Nephron (organoid): Measurements from ENCODE around the gene PEA15.
A peak's percentile ranks its signal among the peaks of the same experiment; 100 is the strongest.

Experiments
- H3K27ac Mint-ChIP-seq, 3 experiments: 2 replicates each; pipeline ENCODE4 v1.8.0; 2020; ENCODE audit warnings: mixed read lengths in 3 of 3, mild to moderate bottlenecking in 2 of 3, moderate library complexity in 1 of 3
- H3K27me3 Mint-ChIP-seq: 2 replicates; pipeline ENCODE4 v1.8.0; 2021; ENCODE audit warnings: low read depth, mild to moderate bottlenecking, moderate library complexity, mixed read lengths
- H3K36me3 Mint-ChIP-seq: 2 replicates; pipeline ENCODE4 v1.8.0; 2020; ENCODE audit warnings: low read depth, mixed read lengths
- H3K4me1 Mint-ChIP-seq: 2 replicates; pipeline ENCODE4 v1.8.0; 2020; ENCODE audit warnings: mixed read lengths
- H3K4me3 Mint-ChIP-seq, 3 experiments: 2 replicates each; pipeline ENCODE4 v1.8.0; 2020; ENCODE audit warnings: mild to moderate bottlenecking in 3 of 3, mixed read lengths in 3 of 3, moderate library complexity in 2 of 3
- H3K9me3 Mint-ChIP-seq: 2 replicates; pipeline ENCODE4 v1.8.0; 2020; ENCODE audit warnings: mixed read lengths
- TF ChIP-seq, protein P1 (sequence below), 3 experiments: fragments of 200-600 bp; sonication (generic); IDR thresholded peaks; one replicate each; pipeline ENCODE4 v1.5.0; 2021; ENCODE audit warnings: antibody characterized with exemption in 3 of 3; ENCODE audit not compliant: unreplicated experiment in 3 of 3

PEA15 gene

GRCh38 chr1:160159846-160160245 is 45.3 kb upstream of the PEA15 start:
- TF ChIP-seq, protein P1, sequence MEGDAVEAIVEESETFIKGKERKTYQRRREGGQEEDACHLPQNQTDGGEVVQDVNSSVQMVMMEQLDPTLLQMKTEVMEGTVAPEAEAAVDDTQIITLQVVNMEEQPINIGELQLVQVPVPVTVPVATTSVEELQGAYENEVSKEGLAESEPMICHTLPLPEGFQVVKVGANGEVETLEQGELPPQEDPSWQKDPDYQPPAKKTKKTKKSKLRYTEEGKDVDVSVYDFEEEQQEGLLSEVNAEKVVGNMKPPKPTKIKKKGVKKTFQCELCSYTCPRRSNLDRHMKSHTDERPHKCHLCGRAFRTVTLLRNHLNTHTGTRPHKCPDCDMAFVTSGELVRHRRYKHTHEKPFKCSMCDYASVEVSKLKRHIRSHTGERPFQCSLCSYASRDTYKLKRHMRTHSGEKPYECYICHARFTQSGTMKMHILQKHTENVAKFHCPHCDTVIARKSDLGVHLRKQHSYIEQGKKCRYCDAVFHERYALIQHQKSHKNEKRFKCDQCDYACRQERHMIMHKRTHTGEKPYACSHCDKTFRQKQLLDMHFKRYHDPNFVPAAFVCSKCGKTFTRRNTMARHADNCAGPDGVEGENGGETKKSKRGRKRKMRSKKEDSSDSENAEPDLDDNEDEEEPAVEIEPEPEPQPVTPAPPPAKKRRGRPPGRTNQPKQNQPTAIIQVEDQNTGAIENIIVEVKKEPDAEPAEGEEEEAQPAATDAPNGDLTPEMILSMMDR (IDR thresholded peaks at IDR 0.05; ENCODE audit: unreplicated experiment in 3 of 3): no peak
- no peaks in the 10 kb centered on the region for H3K36me3 Mint-ChIP-seq
- H3K27me3 Mint-ChIP-seq: peaks cover 7% of the 10 kb centered on the region
- no peak overlapping the region for H3K4me3 Mint-ChIP-seq
- no peak overlapping the region for H3K27ac Mint-ChIP-seq
- peaks cover 20% of the 10 kb centered on the region for H3K4me1 Mint-ChIP-seq
- H3K9me3 Mint-ChIP-seq: no peaks in the 10 kb centered on the region

GRCh38 chr1:160161965-160162705 is 43.0 kb upstream of the PEA15 start:
- Mint-ChIP-seq H3K36me3 (no peaks in the 10 kb centered on the region), H3K4me3 (no peak overlapping the region), H3K4me1 (peaks cover 22% of the 10 kb centered on the region), H3K27me3 (peaks cover 11% of the 10 kb centered on the region), H3K27ac (no peak overlapping the region), H3K9me3 (no peaks in the 10 kb centered on the region)
- TF ChIP-seq, protein P1 (IDR thresholded peaks at IDR 0.05; ENCODE audit: unreplicated experiment in 3 of 3): peak in 2 of 3 experiments; percentile 34 to 38

DNA sequence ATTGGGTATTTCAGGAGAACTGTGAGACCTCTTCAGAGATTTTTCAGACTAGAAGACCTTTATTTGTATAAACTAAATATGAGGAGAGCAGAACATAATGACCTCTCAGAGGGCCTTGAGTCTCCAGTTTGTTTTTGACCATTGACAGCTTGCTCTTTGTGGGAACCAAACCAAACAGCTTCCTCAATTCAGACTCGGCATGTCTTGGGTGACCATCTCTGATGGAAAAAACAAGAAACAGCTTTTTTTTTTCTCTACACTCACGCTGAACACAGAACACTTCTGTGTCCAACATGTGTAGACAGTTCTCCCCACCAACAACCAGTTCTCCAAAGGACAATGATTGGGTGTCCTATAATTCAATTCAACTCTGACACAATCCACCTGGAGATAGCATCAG is 42.3 kb upstream of the PEA15 start:
- no peak overlapping the region for H3K4me3 Mint-ChIP-seq
- no peak overlapping the region for H3K27ac Mint-ChIP-seq
- no peaks in the 10 kb centered on the region for H3K36me3 Mint-ChIP-seq
- H3K9me3 Mint-ChIP-seq: no peaks in the 10 kb centered on the region
- peaks cover 23% of the 10 kb centered on the region for H3K4me1 Mint-ChIP-seq
- H3K27me3 Mint-ChIP-seq: peaks cover 11% of the 10 kb centered on the region
- TF ChIP-seq, protein P1 (IDR thresholded peaks at IDR 0.05; ENCODE audit: unreplicated experiment in 3 of 3): no peak

DNA sequence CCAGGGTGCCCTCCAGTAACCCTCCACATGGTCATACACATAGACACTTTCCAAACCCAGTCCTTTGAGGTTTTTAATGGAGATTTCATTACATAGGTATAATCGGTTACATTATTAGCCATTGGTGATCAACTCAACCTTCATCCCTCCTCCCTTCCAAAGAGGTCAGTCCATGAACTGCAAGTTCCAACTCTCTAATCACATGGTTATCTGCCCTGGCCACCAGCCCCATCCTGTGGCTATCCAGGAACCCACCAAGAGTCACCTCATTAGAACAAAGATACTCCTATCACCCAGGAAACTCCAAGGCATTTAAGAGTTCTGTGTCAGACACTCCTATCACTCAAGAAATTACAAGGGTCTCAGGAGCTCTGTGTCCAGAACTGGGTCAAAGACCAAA is 41.6 kb upstream of the PEA15 start:
- Mint-ChIP-seq H3K4me3 (no peak overlapping the region), H3K27me3 (peaks cover 11% of the 10 kb centered on the region), H3K9me3 (no peaks in the 10 kb centered on the region), H3K27ac (no peak overlapping the region), H3K36me3 (no peaks in the 10 kb centered on the region), H3K4me1 (peaks cover 21% of the 10 kb centered on the region)
- TF ChIP-seq, protein P1 (IDR thresholded peaks at IDR 0.05; ENCODE audit: unreplicated experiment in 3 of 3): no peak

GRCh38 chr1:160164121-160164520 is 41.1 kb upstream of the PEA15 start:
- H3K4me1 Mint-ChIP-seq: peaks cover 23% of the 10 kb centered on the region
- H3K4me3 Mint-ChIP-seq: no peak overlapping the region
- H3K36me3 Mint-ChIP-seq: no peaks in the 10 kb centered on the region
- no peaks in the 10 kb centered on the region for H3K9me3 Mint-ChIP-seq
- H3K27me3 Mint-ChIP-seq: peaks cover 11% of the 10 kb centered on the region
- TF ChIP-seq, protein P1 (IDR thresholded peaks at IDR 0.05; ENCODE audit: unreplicated experiment in 3 of 3): no peak
- H3K27ac Mint-ChIP-seq: no peak overlapping the region
